NB4 (cell line): ENCODE data around the gene KNOP1.

Source experiments
- DNase-seq: peaks from one replicate; pipeline ENCODE4 v3.0.0; 2010; ENCODE audit warnings: low read depth
- H3K4me3 ChIP-seq: one replicate; pipeline ENCODE4 v1.5.1; 2011; ENCODE audit warnings: mild to moderate bottlenecking, low read depth, low read length, moderate library complexity
- CTCF ChIP-seq: IDR thresholded peaks from one replicate; pipeline ENCODE4 v1.5.1; 2012; ENCODE audit warnings: low read depth, low read length
- MAX ChIP-seq: IDR thresholded peaks from 2 replicates; pipeline ENCODE4 v1.6.1; 2011; ENCODE audit warnings: low read depth, low read length
- MYC ChIP-seq: IDR thresholded peaks from 2 replicates; pipeline ENCODE4 v1.6.1; 2011; ENCODE audit warnings: low read depth, low read length
- POLR2A ChIP-seq: IDR thresholded peaks from 2 replicates; pipeline ENCODE4 v1.6.1; 2011; ENCODE audit warnings: mild to moderate bottlenecking; ENCODE audit not compliant: insufficient read length; ENCODE audit errors: extremely low read depth

KNOP1 gene

GRCh38 chr16:19751478-19752385 lies 33.7 kb upstream of the KNOP1 start:
- DNase-seq: no peak
- no peak for TF ChIP-seq POLR2A
- H3K4me3 ChIP-seq: no peak overlapping the region

DNA sequence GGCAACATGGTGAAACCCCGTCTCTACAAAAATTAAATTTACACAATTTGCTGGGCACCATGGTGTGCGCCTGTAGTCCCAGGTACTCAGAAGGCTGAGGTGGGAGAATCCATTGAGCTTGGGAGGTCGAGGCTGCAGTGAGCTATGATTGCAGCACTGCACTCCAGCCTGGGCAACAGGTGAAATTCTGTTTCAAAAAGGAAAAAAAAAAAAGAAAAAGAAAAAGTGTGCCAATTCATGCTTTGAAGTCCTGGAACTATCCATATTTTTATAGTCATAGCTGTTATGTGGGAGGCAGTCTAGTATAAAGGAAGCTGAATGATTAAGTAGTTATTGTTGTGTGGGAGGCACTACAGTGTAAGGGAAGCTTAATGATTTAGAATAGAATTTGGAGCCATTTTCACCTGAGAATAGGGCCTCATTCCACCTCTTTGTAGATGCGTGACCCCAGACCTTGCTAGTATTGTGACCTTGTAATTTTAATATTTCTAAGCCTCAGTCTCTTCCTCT lies 31.6 kb upstream of the KNOP1 start:
- no peak for TF ChIP-seq MAX
- no peak for TF ChIP-seq POLR2A
- no peak for TF ChIP-seq MYC
- TF ChIP-seq CTCF: no peak
- no peak for DNase-seq
- no peak overlapping the region for H3K4me3 ChIP-seq

GRCh38 chr16:19748389-19749168 lies 30.6 kb upstream of the KNOP1 start:
- no peak overlapping the region for H3K4me3 ChIP-seq
- no peak for DNase-seq
- TF ChIP-seq MYC (no peak), POLR2A (no peak), MAX (no peak), CTCF (no peak)

DNA sequence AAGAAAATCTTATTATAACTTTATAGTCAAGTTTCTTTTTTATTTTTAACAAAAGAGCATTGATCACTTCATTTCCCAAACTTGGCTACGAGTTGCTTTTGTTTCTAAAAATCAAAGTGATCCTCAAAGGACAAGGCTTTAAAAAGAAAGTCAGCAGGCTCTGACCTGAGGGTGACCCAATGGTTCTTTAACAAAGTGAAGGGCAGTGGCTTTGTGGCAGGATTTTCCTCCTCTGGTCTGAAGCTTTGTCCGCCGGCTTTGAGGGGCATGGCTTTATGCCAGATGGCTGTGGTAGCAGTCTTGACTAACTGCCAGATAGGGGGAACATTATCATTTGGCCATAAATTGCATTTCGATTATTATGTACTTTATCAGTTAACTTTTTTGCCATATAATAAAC lies 28.5 kb upstream of the KNOP1 start:
- no peak for DNase-seq
- TF ChIP-seq MYC (no peak), MAX (no peak), POLR2A (no peak), CTCF (no peak)
- H3K4me3 ChIP-seq: no peak overlapping the region

DNA sequence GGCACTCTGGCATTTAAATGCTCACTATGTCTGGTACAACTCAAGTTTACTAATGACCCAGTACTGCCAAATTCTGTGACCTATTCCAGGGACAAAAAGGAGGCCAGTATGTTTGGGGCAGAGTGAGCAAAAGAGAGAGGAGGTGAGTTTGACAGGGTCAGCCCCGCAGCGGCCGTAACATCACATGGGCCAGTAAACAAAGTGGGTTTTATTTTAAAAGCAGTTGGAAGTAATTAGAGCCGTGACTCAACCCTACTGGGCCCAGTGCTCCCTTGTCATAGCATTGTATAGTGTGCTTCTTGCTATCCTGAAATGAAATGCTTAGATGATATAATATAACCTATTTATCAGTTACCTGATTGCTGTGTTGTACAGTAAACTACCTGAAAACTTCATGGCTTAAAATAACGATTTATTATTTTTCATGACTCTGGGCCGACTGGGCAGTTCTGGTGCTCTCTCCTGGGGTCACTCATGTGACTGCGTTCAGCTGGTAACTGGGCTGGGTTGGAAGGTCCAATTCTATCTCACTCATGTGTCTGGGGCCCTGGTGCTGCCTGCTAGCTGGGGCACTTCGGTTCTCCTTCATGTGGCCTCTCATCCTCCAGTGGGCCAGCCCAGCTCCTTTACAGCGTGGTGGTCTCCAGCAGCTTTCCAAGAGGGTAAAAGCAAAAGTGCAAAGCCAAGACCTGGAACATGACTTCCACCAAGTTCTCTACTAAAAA lies 27.4 kb upstream of the KNOP1 start:
- no peak overlapping the region for H3K4me3 ChIP-seq
- no peak for DNase-seq
- TF ChIP-seq POLR2A: no peak
- TF ChIP-seq CTCF: no peak
- no peak for TF ChIP-seq MAX
- TF ChIP-seq MYC: no peak
